Lower lobe of right lung (tissue), 2 donors: ENCODE results near the gene ATG16L1. TPM values are rescaled to one million over a fixed set of nuclear protein-coding genes. Genes with fewer than 3 reads are reported as not detected.
A peak's percentile ranks its signal among the peaks of the same experiment; 100 is the strongest.

Experiments used
- ATAC-seq, 2 donors: fragments of 200-7000 bp; cut with Tn5 transposase; one replicate each; pipeline ENCODE4 v1.9.1; 2020 to 2022; ENCODE audit warnings: mild to moderate bottlenecking in 2 of 2, moderate library complexity in 2 of 2
- DNase-seq: peaks from one replicate; pipeline ENCODE4 v3.0.0-alpha.2; 2020
- H3K27ac ChIP-seq: fragments of 200-600 bp; one replicate; pipeline ENCODE4 v1.8.0; 2022
- H3K27me3 ChIP-seq: fragments of 200-600 bp; one replicate; pipeline ENCODE4 v1.8.0; 2022; ENCODE audit warnings: low read depth
- H3K36me3 ChIP-seq: fragments of 200-600 bp; one replicate; pipeline ENCODE4 v1.8.0; 2022; ENCODE audit warnings: mild to moderate bottlenecking
- H3K4me1 ChIP-seq: fragments of 200-600 bp; one replicate; pipeline ENCODE4 v1.8.0; 2022
- H3K4me3 ChIP-seq: fragments of 200-600 bp; one replicate; pipeline ENCODE4 v1.8.0; 2022; ENCODE audit warnings: mild to moderate bottlenecking
- H3K9me3 ChIP-seq: fragments of 200-600 bp; one replicate; pipeline ENCODE4 v1.8.0; 2022
- CTCF ChIP-seq: fragments of 200-600 bp; IDR thresholded peaks from one replicate; pipeline ENCODE4 v1.8.0; 2022; ENCODE audit warnings: antibody characterized with exemption, mild to moderate bottlenecking
- intact Hi-C: fragments of 100-400 bp; cut with DNase I; formaldehyde crosslinking; loops from one replicate; pipeline ENCODE4 v1.11.0; 2022
- total RNA-seq: library from RNA; stranded (reverse); fragmentation: NEBNext Ultra II Directional; extraction: Animal tissue kit (Norgen Biotek cat#: 25700); gene quantifications from one replicate; pipeline ENCODE4 v1.2.1, GENCODE V29; 2021
- donor health status: DM: no; HTN: yes; CAD: no; lungs with severe emphysema.

Gene ATG16L1
- total RNA-seq, 1 donor from 2014 or later, result 21.4 TPM

- Histone ChIP-seq H3K4me1 (peaks cover 8% of the 10 kb centered on the region), H3K27ac (no peak overlapping the region), H3K27me3 (no peaks in the 10 kb centered on the region), H3K9me3 (no peaks in the 10 kb centered on the region), H3K36me3 (peaks cover 99% of the 10 kb centered on the region), H3K4me3 (no peak overlapping the region)
- no peak for TF ChIP-seq CTCF
- ATAC-seq, result no peak
- DNase-seq, result no peak
- intact Hi-C loops, result no loop called here
Measured at GRCh38 chr2:233288663-233289062, 37.2 kb downstream of the ATG16L1 start.

GRCh38 chr2:233289648-233290047, 38.2 kb downstream of the ATG16L1 start:
- Histone ChIP-seq H3K4me1 (peaks cover 8% of the 10 kb centered on the region), H3K9me3 (no peaks in the 10 kb centered on the region), H3K27me3 (no peaks in the 10 kb centered on the region), H3K4me3 (no peak overlapping the region), H3K36me3 (peaks cover 99% of the 10 kb centered on the region), H3K27ac (peak overlapping the region; percentile 8)
- TF ChIP-seq CTCF, result no peak
- ATAC-seq (no peak), DNase-seq (no peak)
- intact Hi-C loops, result no loop called here

GRCh38 chr2:233290051-233290845, 38.8 kb downstream of the ATG16L1 start:
- TF ChIP-seq CTCF, result no peak
- H3K9me3 ChIP-seq, result no peaks in the 10 kb centered on the region
- H3K4me1 ChIP-seq, result peaks cover 8% of the 10 kb centered on the region
- H3K4me3 ChIP-seq, result no peak overlapping the region
- no peaks in the 10 kb centered on the region for H3K27me3 ChIP-seq
- intact Hi-C loops, result no loop called here
- H3K36me3 ChIP-seq, result peaks cover 99% of the 10 kb centered on the region
- H3K27ac ChIP-seq, result peak overlapping the region; percentile 8
- DNase-seq (no peak), ATAC-seq (peak; percentile 80 to 81)

- DNase-seq, result no peak
- Histone ChIP-seq H3K4me3 (no peak overlapping the region), H3K27me3 (no peaks in the 10 kb centered on the region), H3K36me3 (peaks cover 54% of the 10 kb centered on the region), H3K9me3 (no peaks in the 10 kb centered on the region), H3K27ac (no peak overlapping the region), H3K4me1 (no peaks in the 10 kb centered on the region)
- no peak for ATAC-seq
- TF ChIP-seq CTCF, result no peak
- intact Hi-C loops, result no loop called here
Measured at GRCh38 chr2:233295891-233296290, 44.4 kb downstream of the ATG16L1 start.

- no peak overlapping the region for H3K4me3 ChIP-seq
- intact Hi-C loops, result no loop called here
- no peaks in the 10 kb centered on the region for H3K9me3 ChIP-seq
- peaks cover 42% of the 10 kb centered on the region for H3K36me3 ChIP-seq
- no peak overlapping the region for H3K27ac ChIP-seq
- DNase-seq (no peak), ATAC-seq (no peak)
- H3K4me1 ChIP-seq, result no peaks in the 10 kb centered on the region
- no peak for TF ChIP-seq CTCF
- H3K27me3 ChIP-seq, result no peaks in the 10 kb centered on the region
Measured at GRCh38 chr2:233297076-233297475, 45.6 kb downstream of the ATG16L1 start.
